Activated B cell treated with CpG ODN at 0.5 μM for 24 hours (primary cell): ENCODE data around the gene PHACTR1. TPM values are rescaled to one million over a fixed set of nuclear protein-coding genes. Genes with fewer than 3 reads are reported as not detected.

Experiments used
- ATAC-seq: fragments of 200-7000 bp; cut with Tn5 transposase; one replicate; pipeline ENCODE4 v1.10.0; 2021; ENCODE audit warnings: low read depth, mild to moderate bottlenecking, moderate library complexity
- CTCF ChIA-PET: fragments of 350-600 bp; sonication (Branson Sonifier 250); formaldehyde crosslinking; loops from one replicate; lab custom pipeline; 2021; ENCODE audit warnings: antibody characterized with exemption; lab: Charles Lee
- POLR2A ChIA-PET: fragments of 350-600 bp; sonication (Branson Sonifier 250); formaldehyde crosslinking; loops from one replicate; lab custom pipeline; 2021; ENCODE audit warnings: antibody characterized with exemption; lab: Charles Lee
- DNase-seq: peaks from one replicate; pipeline ENCODE4 v3.0.0; 2022
- H3K27ac Mint-ChIP-seq: one replicate; pipeline ENCODE4 v1.8.0; 2020; ENCODE audit warnings: mixed read lengths
- H3K27me3 Mint-ChIP-seq: one replicate; pipeline ENCODE4 v1.8.0; 2021; ENCODE audit warnings: mixed read lengths
- H3K36me3 Mint-ChIP-seq: one replicate; pipeline ENCODE4 v1.8.0; 2021; ENCODE audit warnings: low read depth, mixed read lengths
- H3K4me1 Mint-ChIP-seq: one replicate; pipeline ENCODE4 v1.8.0; 2021; ENCODE audit warnings: mixed read lengths
- H3K4me3 Mint-ChIP-seq: one replicate; pipeline ENCODE4 v1.8.0; 2020; ENCODE audit warnings: mild to moderate bottlenecking, mixed read lengths
- H3K9me3 Mint-ChIP-seq: one replicate; pipeline ENCODE4 v1.8.0; 2020; ENCODE audit warnings: mixed read lengths
- intact Hi-C: fragments of 100-400 bp; cut with micrococcal nuclease; formaldehyde crosslinking; loops from one replicate; pipeline ENCODE4 v1.15.1; 2024
- total RNA-seq: library from RNA; stranded (reverse); gene quantifications from 2 replicates; pipeline ENCODE4 v1.2.3, GENCODE V29; 2022
- TF ChIP-seq, protein P1 (sequence below): fragments of 200-600 bp; IDR thresholded peaks from one replicate; pipeline ENCODE4 v1.8.0; 2022; ENCODE audit warnings: antibody characterized with exemption, mild to moderate bottlenecking

The PHACTR1 gene
- total RNA-seq, 1 donor from 2014 or later: 115 TPM

DNA sequence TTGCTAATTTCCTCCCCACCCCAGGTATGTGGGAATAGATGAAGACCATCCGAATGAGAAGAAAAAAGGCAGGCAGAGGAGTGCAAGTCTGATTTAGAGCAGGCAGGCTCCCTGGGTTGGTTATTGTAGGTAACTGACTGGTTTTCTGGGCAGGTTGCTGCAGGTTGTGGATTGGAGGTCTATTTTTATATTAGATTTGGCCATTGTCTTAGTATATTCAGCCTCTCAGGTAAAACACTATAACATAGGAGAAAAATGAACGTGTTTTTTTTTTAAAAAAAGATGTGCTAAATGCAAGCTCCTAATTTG lies 612.3 kb downstream of the PHACTR1 start:
- Mint-ChIP-seq H3K9me3 (no peaks in the 10 kb centered on the region), H3K36me3 (peaks cover 25% of the 10 kb centered on the region), H3K27ac (peak overlapping the region; percentile 98), H3K4me1 (peaks cover 36% of the 10 kb centered on the region), H3K27me3 (no peaks in the 10 kb centered on the region), H3K4me3 (peak overlapping the region; percentile 95)
- CTCF ChIA-PET: interaction anchor here (0.7 to 9.7 kb wide), 13 partner anchors 9 to 691 kb away, joined by 3 to 118 read pairs (median 5); partner anchors contain the start of gene SIRT5
- ATAC-seq (no peak), DNase-seq (no peak)
- TF ChIP-seq, protein P1, sequence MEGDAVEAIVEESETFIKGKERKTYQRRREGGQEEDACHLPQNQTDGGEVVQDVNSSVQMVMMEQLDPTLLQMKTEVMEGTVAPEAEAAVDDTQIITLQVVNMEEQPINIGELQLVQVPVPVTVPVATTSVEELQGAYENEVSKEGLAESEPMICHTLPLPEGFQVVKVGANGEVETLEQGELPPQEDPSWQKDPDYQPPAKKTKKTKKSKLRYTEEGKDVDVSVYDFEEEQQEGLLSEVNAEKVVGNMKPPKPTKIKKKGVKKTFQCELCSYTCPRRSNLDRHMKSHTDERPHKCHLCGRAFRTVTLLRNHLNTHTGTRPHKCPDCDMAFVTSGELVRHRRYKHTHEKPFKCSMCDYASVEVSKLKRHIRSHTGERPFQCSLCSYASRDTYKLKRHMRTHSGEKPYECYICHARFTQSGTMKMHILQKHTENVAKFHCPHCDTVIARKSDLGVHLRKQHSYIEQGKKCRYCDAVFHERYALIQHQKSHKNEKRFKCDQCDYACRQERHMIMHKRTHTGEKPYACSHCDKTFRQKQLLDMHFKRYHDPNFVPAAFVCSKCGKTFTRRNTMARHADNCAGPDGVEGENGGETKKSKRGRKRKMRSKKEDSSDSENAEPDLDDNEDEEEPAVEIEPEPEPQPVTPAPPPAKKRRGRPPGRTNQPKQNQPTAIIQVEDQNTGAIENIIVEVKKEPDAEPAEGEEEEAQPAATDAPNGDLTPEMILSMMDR: no peak
- POLR2A ChIA-PET: interaction anchor here (0.6 to 4.0 kb wide), 40 partner anchors 10 to 1791 kb away, joined by 3 to 80 read pairs (median 5); partner anchors contain the start of genes NOL7 and SIRT5
- intact Hi-C loops: loop anchor here (1.0 to 2.0 kb wide), 8 partner anchors 26 to 691 kb away; partner anchors contain the start of genes NOL7 and SIRT5

- H3K4me3 Mint-ChIP-seq: no peak overlapping the region
- TF ChIP-seq, protein P1: peak; percentile 48
- intact Hi-C loops: loop anchor here (1.0 kb wide), 3 partner anchors 102 to 420 kb away; no protein-coding TSS in a partner anchor
- peak overlapping the region; percentile 30 for H3K27ac Mint-ChIP-seq
- H3K27me3 Mint-ChIP-seq: no peaks in the 10 kb centered on the region
- ATAC-seq (no peak), DNase-seq (no peak)
- POLR2A ChIA-PET: interaction anchor here (1.2 kb wide), 1 partner anchor 137 kb away, joined by 3 read pairs; no protein-coding TSS in a partner anchor
- peaks cover 33% of the 10 kb centered on the region for H3K4me1 Mint-ChIP-seq
- H3K36me3 Mint-ChIP-seq: peaks cover 4% of the 10 kb centered on the region
- no peaks in the 10 kb centered on the region for H3K9me3 Mint-ChIP-seq
- CTCF ChIA-PET: interaction anchor here (0.6 to 9.7 kb wide), 16 partner anchors 9 to 421 kb away, joined by 3 to 118 read pairs (median 4); partner anchors contain the start of gene SIRT5
These were observed 615.2 kb downstream of the PHACTR1 start for GRCh38 chr6:13331516-13332348.

- Mint-ChIP-seq H3K36me3 (peaks cover 4% of the 10 kb centered on the region), H3K9me3 (no peaks in the 10 kb centered on the region), H3K4me3 (no peak overlapping the region), H3K4me1 (peaks cover 33% of the 10 kb centered on the region), H3K27ac (no peak overlapping the region), H3K27me3 (no peaks in the 10 kb centered on the region)
- intact Hi-C loops: loop anchor here (1.0 kb wide), 1 partner anchor 421 kb away; no protein-coding TSS in a partner anchor
- TF ChIP-seq, protein P1: no peak
- no peak for ATAC-seq
- ChIA-PET CTCF (interaction anchor here (0.7 to 9.7 kb wide), 11 partner anchors 10 to 421 kb away, joined by 3 to 118 read pairs (median 4); partner anchors contain the start of gene SIRT5), POLR2A (interaction anchor here (1.2 kb wide), 1 partner anchor 137 kb away, joined by 3 read pairs; no protein-coding TSS in a partner anchor)
- no peak for DNase-seq
These were observed 615.8 kb downstream of the PHACTR1 start for GRCh38 chr6:13332349-13332706.

DNA sequence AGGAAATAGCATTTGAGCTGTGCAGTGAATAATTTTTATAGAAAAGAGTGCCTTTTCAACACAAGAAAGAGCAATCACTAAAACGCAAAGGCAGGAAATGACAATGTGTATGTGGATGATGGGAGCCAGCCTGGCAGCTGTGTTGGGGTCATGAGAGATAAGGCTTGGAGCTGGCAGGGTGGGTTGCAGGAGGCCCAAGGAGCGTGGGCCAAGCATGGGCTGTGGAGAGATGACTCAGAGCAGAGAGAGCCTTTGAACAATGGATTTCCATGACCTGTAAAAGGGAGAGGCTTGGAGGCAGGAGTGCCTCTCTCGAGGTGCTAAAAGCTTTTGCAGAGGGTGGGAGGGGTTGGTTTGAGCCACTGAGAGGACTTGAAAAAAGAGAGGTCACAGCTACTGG lies 618.4 kb downstream of the PHACTR1 start:
- Mint-ChIP-seq H3K9me3 (no peaks in the 10 kb centered on the region), H3K4me3 (no peak overlapping the region), H3K27ac (no peak overlapping the region), H3K4me1 (peaks cover 38% of the 10 kb centered on the region), H3K27me3 (no peaks in the 10 kb centered on the region), H3K36me3 (no peaks in the 10 kb centered on the region)
- ATAC-seq: no peak
- ChIA-PET CTCF (interaction anchor here (1.0 to 9.7 kb wide), 12 partner anchors 20 to 424 kb away, joined by 3 to 76 read pairs (median 5); partner anchors contain the start of genes NOL7 and SIRT5), POLR2A (no interaction called here)
- no peak for DNase-seq
- intact Hi-C loops: no loop called here
- TF ChIP-seq, protein P1: no peak
